ENCODE data around the gene DDX56. TPM values are rescaled to one million over a fixed set of nuclear protein-coding genes. Genes with fewer than 3 reads are reported as not detected.
A peak's percentile ranks its signal among the peaks of the same experiment; 100 is the strongest.

DDX56 gene
- total and polyA plus RNA-seq, 9 of the 15 experiments (the other 6 are each of a cell fraction or from before 2014, with no cell fraction given): 33.0 to 145 (median 102) TPM

GRCh38 chr7:44616545-44616944, 42.8 kb upstream of the DDX56 start (continued):
- TF ChIP-seq, protein P1, sequence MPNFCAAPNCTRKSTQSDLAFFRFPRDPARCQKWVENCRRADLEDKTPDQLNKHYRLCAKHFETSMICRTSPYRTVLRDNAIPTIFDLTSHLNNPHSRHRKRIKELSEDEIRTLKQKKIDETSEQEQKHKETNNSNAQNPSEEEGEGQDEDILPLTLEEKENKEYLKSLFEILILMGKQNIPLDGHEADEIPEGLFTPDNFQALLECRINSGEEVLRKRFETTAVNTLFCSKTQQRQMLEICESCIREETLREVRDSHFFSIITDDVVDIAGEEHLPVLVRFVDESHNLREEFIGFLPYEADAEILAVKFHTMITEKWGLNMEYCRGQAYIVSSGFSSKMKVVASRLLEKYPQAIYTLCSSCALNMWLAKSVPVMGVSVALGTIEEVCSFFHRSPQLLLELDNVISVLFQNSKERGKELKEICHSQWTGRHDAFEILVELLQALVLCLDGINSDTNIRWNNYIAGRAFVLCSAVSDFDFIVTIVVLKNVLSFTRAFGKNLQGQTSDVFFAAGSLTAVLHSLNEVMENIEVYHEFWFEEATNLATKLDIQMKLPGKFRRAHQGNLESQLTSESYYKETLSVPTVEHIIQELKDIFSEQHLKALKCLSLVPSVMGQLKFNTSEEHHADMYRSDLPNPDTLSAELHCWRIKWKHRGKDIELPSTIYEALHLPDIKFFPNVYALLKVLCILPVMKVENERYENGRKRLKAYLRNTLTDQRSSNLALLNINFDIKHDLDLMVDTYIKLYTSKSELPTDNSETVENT (CRISPR knock-in tag; IDR thresholded peaks at IDR 0.05): no peak
- TF ChIP-seq CEBPG (CRISPR knock-in tag; IDR thresholded peaks at IDR 0.05): no peak
- no peak for TF ChIP-seq CEBPG (tag; conservative IDR thresholded peaks at IDR 0.05 in 1 of 2, IDR thresholded peaks at IDR 0.05 in 1 of 2)
- TF ChIP-seq STAG1 (CRISPR knock-in tag; IDR thresholded peaks at IDR 0.05; ENCODE audit: borderline replicate concordance): no peak
- no peak for TF ChIP-seq E2F5 (CRISPR knock-in tag; IDR thresholded peaks at IDR 0.05)
- no peak for TF ChIP-seq CAMTA2 (CRISPR knock-in tag; conservative IDR thresholded peaks at IDR 0.05)
- peak; percentile 91 for TF ChIP-seq MTF1 (CRISPR knock-in tag; IDR thresholded peaks at IDR 0.05; ENCODE audit: borderline replicate concordance)
- no peak for TF ChIP-seq ARID3B (CRISPR knock-in tag; IDR thresholded peaks at IDR 0.05; ENCODE audit: borderline replicate concordance)
- TF ChIP-seq, protein P2, sequence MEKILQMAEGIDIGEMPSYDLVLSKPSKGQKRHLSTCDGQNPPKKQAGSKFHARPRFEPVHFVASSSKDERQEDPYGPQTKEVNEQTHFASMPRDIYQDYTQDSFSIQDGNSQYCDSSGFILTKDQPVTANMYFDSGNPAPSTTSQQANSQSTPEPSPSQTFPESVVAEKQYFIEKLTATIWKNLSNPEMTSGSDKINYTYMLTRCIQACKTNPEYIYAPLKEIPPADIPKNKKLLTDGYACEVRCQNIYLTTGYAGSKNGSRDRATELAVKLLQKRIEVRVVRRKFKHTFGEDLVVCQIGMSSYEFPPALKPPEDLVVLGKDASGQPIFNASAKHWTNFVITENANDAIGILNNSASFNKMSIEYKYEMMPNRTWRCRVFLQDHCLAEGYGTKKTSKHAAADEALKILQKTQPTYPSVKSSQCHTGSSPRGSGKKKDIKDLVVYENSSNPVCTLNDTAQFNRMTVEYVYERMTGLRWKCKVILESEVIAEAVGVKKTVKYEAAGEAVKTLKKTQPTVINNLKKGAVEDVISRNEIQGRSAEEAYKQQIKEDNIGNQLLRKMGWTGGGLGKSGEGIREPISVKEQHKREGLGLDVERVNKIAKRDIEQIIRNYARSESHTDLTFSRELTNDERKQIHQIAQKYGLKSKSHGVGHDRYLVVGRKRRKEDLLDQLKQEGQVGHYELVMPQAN (IDR thresholded peaks at IDR 0.05; ENCODE audit: borderline replicate concordance): no peak
- TF ChIP-seq, protein P3, sequence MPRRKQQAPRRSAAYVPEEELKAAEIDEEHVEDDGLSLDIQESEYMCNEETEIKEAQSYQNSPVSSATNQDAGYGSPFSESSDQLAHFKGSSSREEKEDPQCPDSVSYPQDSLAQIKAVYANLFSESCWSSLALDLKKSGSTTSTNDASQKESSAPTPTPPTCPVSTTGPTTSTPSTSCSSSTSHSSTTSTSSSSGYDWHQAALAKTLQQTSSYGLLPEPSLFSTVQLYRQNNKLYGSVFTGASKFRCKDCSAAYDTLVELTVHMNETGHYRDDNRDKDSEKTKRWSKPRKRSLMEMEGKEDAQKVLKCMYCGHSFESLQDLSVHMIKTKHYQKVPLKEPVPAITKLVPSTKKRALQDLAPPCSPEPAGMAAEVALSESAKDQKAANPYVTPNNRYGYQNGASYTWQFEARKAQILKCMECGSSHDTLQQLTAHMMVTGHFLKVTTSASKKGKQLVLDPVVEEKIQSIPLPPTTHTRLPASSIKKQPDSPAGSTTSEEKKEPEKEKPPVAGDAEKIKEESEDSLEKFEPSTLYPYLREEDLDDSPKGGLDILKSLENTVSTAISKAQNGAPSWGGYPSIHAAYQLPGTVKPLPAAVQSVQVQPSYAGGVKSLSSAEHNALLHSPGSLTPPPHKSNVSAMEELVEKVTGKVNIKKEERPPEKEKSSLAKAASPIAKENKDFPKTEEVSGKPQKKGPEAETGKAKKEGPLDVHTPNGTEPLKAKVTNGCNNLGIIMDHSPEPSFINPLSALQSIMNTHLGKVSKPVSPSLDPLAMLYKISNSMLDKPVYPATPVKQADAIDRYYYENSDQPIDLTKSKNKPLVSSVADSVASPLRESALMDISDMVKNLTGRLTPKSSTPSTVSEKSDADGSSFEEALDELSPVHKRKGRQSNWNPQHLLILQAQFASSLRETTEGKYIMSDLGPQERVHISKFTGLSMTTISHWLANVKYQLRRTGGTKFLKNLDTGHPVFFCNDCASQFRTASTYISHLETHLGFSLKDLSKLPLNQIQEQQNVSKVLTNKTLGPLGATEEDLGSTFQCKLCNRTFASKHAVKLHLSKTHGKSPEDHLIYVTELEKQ (CRISPR knock-in tag; IDR thresholded peaks at IDR 0.05): no peak
- no peak for TF ChIP-seq POLR2B (IDR thresholded peaks at IDR 0.05; ENCODE audit: low read depth, partially characterized antibody)
- no peak for TF ChIP-seq ZNF165 (CRISPR knock-in tag; IDR thresholded peaks at IDR 0.05; ENCODE audit: borderline replicate concordance)
- no peak for TF ChIP-seq PHTF2 (CRISPR knock-in tag; IDR thresholded peaks at IDR 0.05)
- TF ChIP-seq, protein P4, sequence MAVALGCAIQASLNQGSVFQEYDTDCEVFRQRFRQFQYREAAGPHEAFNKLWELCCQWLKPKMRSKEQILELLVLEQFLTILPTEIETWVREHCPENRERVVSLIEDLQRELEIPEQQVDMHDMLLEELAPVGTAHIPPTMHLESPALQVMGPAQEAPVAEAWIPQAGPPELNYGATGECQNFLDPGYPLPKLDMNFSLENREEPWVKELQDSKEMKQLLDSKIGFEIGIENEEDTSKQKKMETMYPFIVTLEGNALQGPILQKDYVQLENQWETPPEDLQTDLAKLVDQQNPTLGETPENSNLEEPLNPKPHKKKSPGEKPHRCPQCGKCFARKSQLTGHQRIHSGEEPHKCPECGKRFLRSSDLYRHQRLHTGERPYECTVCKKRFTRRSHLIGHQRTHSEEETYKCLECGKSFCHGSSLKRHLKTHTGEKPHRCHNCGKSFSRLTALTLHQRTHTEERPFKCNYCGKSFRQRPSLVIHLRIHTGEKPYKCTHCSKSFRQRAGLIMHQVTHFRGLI (CRISPR knock-in tag; IDR thresholded peaks at IDR 0.05): peak; percentile 75; the same call in 1 of the 2 replicates
- TF ChIP-seq ZNF347 (CRISPR knock-in tag; IDR thresholded peaks at IDR 0.05; ENCODE audit: low read depth): no peak
- TF ChIP-seq PPARD (CRISPR knock-in tag; IDR thresholded peaks at IDR 0.05): 0 out of 2 replicates have a peak, but pooled peaks have one; percentile 54
